ENCODE data around the gene AP5Z1. TPM values are rescaled to one million over a fixed set of nuclear protein-coding genes. Genes with fewer than 3 reads are reported as not detected.

The AP5Z1 gene
- total RNA-seq, 1 experiment from 2014 or later: 74.5 TPM

GRCh38 chr7:4840079-4840501 lies 64.7 kb downstream of the AP5Z1 start:
- no peak for DNase-seq (ENCODE audit: low spot score)

Small RNAs within 50 kb of the gene (small RNA-seq; reads per million reads assigned to genes)
- not detected for gene MIR4656
- not detected for gene RF00019

Other genes starting within 250 kb of the AP5Z1 start
- 40.7 and 63.4 TPM in 2 replicates for gene FOXK1, start 93.3 kb upstream of the AP5Z1 start, total RNA-seq (2014; rRNA removed; shearing (Covaris generic))
- not detected in 2 replicates for gene PAPOLB, start 86.4 kb downstream of the AP5Z1 start, total RNA-seq (2014; rRNA removed; shearing (Covaris generic))
- gene RADIL, start 108.1 kb downstream of the AP5Z1 start, total RNA-seq (2014; rRNA removed; shearing (Covaris generic)): not detected in 2 replicates
- not detected in 2 replicates for gene MMD2, start 183.6 kb downstream of the AP5Z1 start, total RNA-seq (2014; rRNA removed; shearing (Covaris generic))